Neural crest cell (in vitro differentiated cells): Measurements from ENCODE around the gene PDZRN3. TPM values are rescaled to one million over a fixed set of nuclear protein-coding genes. Genes with fewer than 3 reads are reported as not detected.

ENCODE experiments used
- DNase-seq: peaks from one replicate; pipeline ENCODE4 v3.0.0; 2021; ENCODE audit warnings: low read depth, mixed read lengths, low spot score
- H3K27ac Mint-ChIP-seq: one replicate; pipeline ENCODE4 v1.8.0; 2021; ENCODE audit warnings: mild to moderate bottlenecking, mixed read lengths; ENCODE audit not compliant: unreplicated experiment
- H3K27me3 Mint-ChIP-seq: 2 replicates; pipeline ENCODE4 v1.8.0; 2021; ENCODE audit warnings: low read depth, mild to moderate bottlenecking, mixed read lengths
- H3K36me3 Mint-ChIP-seq: 2 replicates; pipeline ENCODE4 v1.8.0; 2021; ENCODE audit warnings: low read depth, mild to moderate bottlenecking, mixed read lengths
- H3K4me1 Mint-ChIP-seq: 2 replicates; pipeline ENCODE4 v1.8.0; 2021; ENCODE audit warnings: mixed read lengths
- H3K4me3 Mint-ChIP-seq: one replicate; pipeline ENCODE4 v1.8.0; 2021; ENCODE audit warnings: mild to moderate bottlenecking, mixed read lengths
- H3K9me3 Mint-ChIP-seq: 2 replicates; pipeline ENCODE4 v1.8.0; 2021; ENCODE audit warnings: mixed read lengths
- CTCF ChIP-seq: fragments of 200-600 bp; sonication (generic); conservative IDR thresholded peaks from 2 replicates; pipeline ENCODE4 v1.5.0; 2021; ENCODE audit warnings: antibody characterized with exemption, mild to moderate bottlenecking
- total RNA-seq: library from RNA; stranded (reverse); gene quantifications from 2 replicates; pipeline ENCODE4 v1.2.1, GENCODE V29; 2021

PDZRN3 gene
- total RNA-seq, 1 donor from 2014 or later: 12.2 TPM

GRCh38 chr3:73399666-73400253 is 225.0 kb downstream of the PDZRN3 start:
- Mint-ChIP-seq H3K27ac (no peak overlapping the region), H3K36me3 (peaks cover 10% of the 10 kb centered on the region), H3K4me1 (peaks cover 34% of the 10 kb centered on the region), H3K9me3 (no peaks in the 10 kb centered on the region), H3K27me3 (no peaks in the 10 kb centered on the region), H3K4me3 (no peak overlapping the region)
- no peak for TF ChIP-seq CTCF
- DNase-seq: no peak

- Mint-ChIP-seq H3K9me3 (no peaks in the 10 kb centered on the region), H3K27ac (no peak overlapping the region), H3K4me1 (peaks cover 27% of the 10 kb centered on the region), H3K27me3 (no peaks in the 10 kb centered on the region), H3K4me3 (no peak overlapping the region), H3K36me3 (peaks cover 10% of the 10 kb centered on the region)
- no peak for TF ChIP-seq CTCF
- DNase-seq: no peak
Observed at GRCh38 chr3:73399106-73399505, 225.6 kb downstream of the PDZRN3 start.

GRCh38 chr3:73398084-73398483 is 226.7 kb downstream of the PDZRN3 start:
- no peak for TF ChIP-seq CTCF
- Mint-ChIP-seq H3K9me3 (no peaks in the 10 kb centered on the region), H3K36me3 (peaks cover 9% of the 10 kb centered on the region), H3K27me3 (no peaks in the 10 kb centered on the region), H3K4me3 (no peak overlapping the region), H3K27ac (no peak overlapping the region), H3K4me1 (peaks cover 21% of the 10 kb centered on the region)
- no peak for DNase-seq

GRCh38 chr3:73394240-73394639 is 230.5 kb downstream of the PDZRN3 start:
- no peaks in the 10 kb centered on the region for H3K27me3 Mint-ChIP-seq

GRCh38 chr3:73393005-73393404 is 231.7 kb downstream of the PDZRN3 start:
- Mint-ChIP-seq H3K4me1 (peaks cover 4% of the 10 kb centered on the region), H3K4me3 (no peak overlapping the region), H3K27ac (no peak overlapping the region), H3K9me3 (no peaks in the 10 kb centered on the region), H3K36me3 (peaks cover 15% of the 10 kb centered on the region), H3K27me3 (no peaks in the 10 kb centered on the region)
- no peak for TF ChIP-seq CTCF
- DNase-seq: no peak

More at GRCh38 chr3:73394240-73394639, 230.5 kb downstream of the PDZRN3 start:
- no peak overlapping the region for H3K4me3 Mint-ChIP-seq
- no peaks in the 10 kb centered on the region for H3K9me3 Mint-ChIP-seq
- no peak for DNase-seq
- TF ChIP-seq CTCF: no peak
- H3K27ac Mint-ChIP-seq: no peak overlapping the region
- no peaks in the 10 kb centered on the region for H3K4me1 Mint-ChIP-seq
- H3K36me3 Mint-ChIP-seq: peaks cover 11% of the 10 kb centered on the region
